CD4-positive, alpha-beta T cell treated with Interleukin-6 for 4 hours (primary cell): Measurements from ENCODE around the gene AMBRA1.
"Not testable (repeated sequence)": the region's sequence is repeated elsewhere in the genome, so short reads cannot be mapped to it uniquely, and the experiment has no call there.

Experiments used
- DNase-seq: peaks from one replicate; pipeline ENCODE4 v3.0.0-alpha.2; 2020; ENCODE audit warnings: mixed read lengths

Gene AMBRA1

GRCh38 chr11:46611526-46612304 is 17.9 kb upstream of the AMBRA1 start:
- DNase-seq: no peak

- no peak for DNase-seq
Observed at GRCh38 chr11:46609386-46609785, 15.6 kb upstream of the AMBRA1 start.

- DNase-seq: no peak
Observed at GRCh38 chr11:46607516-46607915, 13.7 kb upstream of the AMBRA1 start.

GRCh38 chr11:46604796-46605195 is 11.0 kb upstream of the AMBRA1 start:
- DNase-seq: no peak

GRCh38 chr11:46603704-46604308 is 10.0 kb upstream of the AMBRA1 start:
- no peak for DNase-seq

GRCh38 chr11:46601129-46601528 is 7.3 kb upstream of the AMBRA1 start:
- DNase-seq: no peak

GRCh38 chr11:46600194-46600960 is 6.6 kb upstream of the AMBRA1 start:
- DNase-seq: no peak

GRCh38 chr11:46599340-46600193 is 5.7 kb upstream of the AMBRA1 start:
- DNase-seq: no peak

GRCh38 chr11:46597609-46598219 is 3.9 kb upstream of the AMBRA1 start:
- no peak for DNase-seq

- DNase-seq: no peak
Observed at GRCh38 chr11:46597155-46597554, 3.3 kb upstream of the AMBRA1 start.

- no peak for DNase-seq
Observed at GRCh38 chr11:46594785-46595184, 962 bp upstream of the AMBRA1 start.

- no peak for DNase-seq
Observed at GRCh38 chr11:46594374-46594700, 514 bp upstream of the AMBRA1 start.

- no peak for DNase-seq
Observed at GRCh38 chr11:46590740-46591605, 2.9 kb downstream of the AMBRA1 start.

GRCh38 chr11:46588915-46589314 is 4.9 kb downstream of the AMBRA1 start:
- no peak for DNase-seq

- no peak for DNase-seq
Observed at GRCh38 chr11:46588131-46588530, 5.7 kb downstream of the AMBRA1 start.

- DNase-seq: not testable (repeated sequence)
Observed at GRCh38 chr11:46583513-46583912, 10.3 kb downstream of the AMBRA1 start.

- DNase-seq: no peak
Observed at GRCh38 chr11:46582588-46582987, 11.2 kb downstream of the AMBRA1 start.

GRCh38 chr11:46577058-46577457 is 16.8 kb downstream of the AMBRA1 start:
- DNase-seq: no peak

- DNase-seq: no peak
Observed at GRCh38 chr11:46574656-46575055, 19.2 kb downstream of the AMBRA1 start.

GRCh38 chr11:46570790-46571398 is 22.9 kb downstream of the AMBRA1 start:
- DNase-seq: no peak

GRCh38 chr11:46565232-46565840 is 28.5 kb downstream of the AMBRA1 start:
- DNase-seq: no peak
